ENCODE data around the gene AAK1.
"Not testable (repeated sequence)": the region's sequence is repeated elsewhere in the genome, so short reads cannot be mapped to it uniquely, and the experiment has no call there.

Gene AAK1

DNA sequence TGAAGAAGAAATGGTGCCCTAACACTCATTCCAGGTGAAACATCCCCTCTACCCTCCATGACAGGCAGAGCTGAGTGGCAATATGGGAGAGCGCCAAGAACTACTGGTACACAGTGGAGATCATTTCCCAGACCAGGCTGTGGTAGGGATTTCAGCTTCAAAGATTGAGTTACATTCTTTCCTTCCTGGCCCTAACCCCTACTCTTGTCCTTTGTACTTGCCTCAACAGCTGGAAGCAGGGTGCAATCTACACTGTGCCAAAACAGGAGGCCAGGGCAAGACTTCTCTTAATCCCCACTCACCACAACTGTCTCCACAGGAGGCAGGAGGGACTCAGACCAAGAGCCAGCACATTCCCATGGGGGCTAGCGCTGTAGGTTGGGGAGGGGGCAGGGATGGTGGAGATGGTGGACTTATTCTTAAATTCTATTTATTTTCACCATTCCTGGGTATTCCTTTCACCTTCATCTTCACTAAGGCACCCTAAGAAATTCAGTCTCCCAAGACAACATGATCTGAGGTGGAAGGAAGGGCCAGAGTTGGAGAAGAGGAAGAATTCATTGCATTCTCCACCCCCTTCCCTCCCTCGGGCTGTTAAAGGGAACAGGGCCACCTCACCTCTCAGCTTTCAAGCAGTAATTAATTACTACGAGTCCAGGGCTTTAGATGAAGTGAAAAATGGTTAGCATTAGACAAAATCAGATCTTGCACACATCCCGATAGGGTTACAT lies 65.9 kb downstream of the AAK1 start:
- Histone ChIP-seq H3K4me1 (ENCODE audit: control insufficient read depth, insufficient read depth, low read length) (peaks cover 4% of the 10 kb centered on the region; the same call in 1 of the 2 replicates), H3K27ac (ENCODE audit: low read length) (no peak overlapping the region), H3K36me3 (ENCODE audit: control insufficient read depth, insufficient read depth, low read length) (no peaks in the 10 kb centered on the region), H3K9me3 (ENCODE audit: control insufficient read depth, insufficient read depth, low read length) (no peaks in the 10 kb centered on the region), H3K4me3 (ENCODE audit: low read length) (no peak overlapping the region), H3K27me3 (ENCODE audit: control insufficient read depth, insufficient read depth, low read length) (no peaks in the 10 kb centered on the region)
- no CpG with 5 or more reads among the region's 5 CpGs for WGBS (ENCODE audit: insufficient coverage, insufficient read length)
- DNase-seq (ENCODE audit: low read depth, low spot score) = no peak

DNA sequence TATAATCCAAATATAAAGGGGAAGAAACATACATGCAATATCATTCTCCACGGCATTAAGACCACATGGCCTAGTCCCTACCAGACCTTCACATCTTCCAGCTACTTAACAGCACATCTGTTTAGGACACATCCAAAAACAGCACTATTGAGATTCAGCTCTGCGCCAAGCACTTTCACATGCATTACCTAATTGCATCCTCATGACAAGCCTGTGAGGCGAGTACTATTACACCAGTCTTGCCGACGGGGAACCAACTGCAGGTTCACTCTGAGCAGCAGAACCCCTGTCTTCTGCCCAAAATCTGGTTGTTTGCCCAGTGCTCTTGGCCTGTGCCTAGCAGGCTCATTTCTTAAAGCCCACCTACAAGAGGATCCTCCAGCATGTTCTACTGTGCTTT lies 66.7 kb downstream of the AAK1 start:
- H3K27ac ChIP-seq (ENCODE audit: low read length) = no peak overlapping the region
- H3K9me3 ChIP-seq (ENCODE audit: control insufficient read depth, insufficient read depth, low read length) = no peaks in the 10 kb centered on the region
- no peak overlapping the region for H3K4me3 ChIP-seq (ENCODE audit: low read length)
- peaks cover 4% of the 10 kb centered on the region; the same call in 1 of the 2 replicates for H3K4me1 ChIP-seq (ENCODE audit: control insufficient read depth, insufficient read depth, low read length)
- WGBS (ENCODE audit: insufficient coverage, insufficient read length) = no CpG with 5 or more reads among the region's 5 CpGs
- H3K36me3 ChIP-seq (ENCODE audit: control insufficient read depth, insufficient read depth, low read length) = no peaks in the 10 kb centered on the region
- H3K27me3 ChIP-seq (ENCODE audit: control insufficient read depth, insufficient read depth, low read length) = no peaks in the 10 kb centered on the region
- DNase-seq (ENCODE audit: low read depth, low spot score) = no peak

DNA sequence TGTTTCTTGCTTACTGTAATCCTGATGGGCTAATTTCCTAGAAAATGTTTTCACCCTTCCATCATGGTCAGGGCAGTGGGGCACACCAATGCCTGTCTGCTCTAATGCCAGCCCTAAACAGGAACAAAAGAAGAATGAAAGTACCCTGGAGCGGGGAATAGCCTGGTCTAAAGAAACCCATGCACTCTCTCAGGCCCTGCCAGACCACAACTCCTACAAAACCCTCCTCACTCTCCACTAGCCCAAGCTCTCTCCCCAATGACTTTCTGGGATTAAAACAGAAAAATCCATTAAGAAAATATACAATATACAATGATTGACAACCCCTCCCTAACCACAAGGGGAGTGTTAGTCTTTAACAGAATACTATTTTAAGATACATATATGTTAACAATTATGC lies 67.6 kb downstream of the AAK1 start:
- no peak for DNase-seq (ENCODE audit: low read depth, low spot score)
- Histone ChIP-seq H3K9me3 (ENCODE audit: control insufficient read depth, insufficient read depth, low read length) (no peaks in the 10 kb centered on the region), H3K27me3 (ENCODE audit: control insufficient read depth, insufficient read depth, low read length) (no peaks in the 10 kb centered on the region), H3K4me1 (ENCODE audit: control insufficient read depth, insufficient read depth, low read length) (peaks cover 4% of the 10 kb centered on the region; the same call in 1 of the 2 replicates), H3K4me3 (ENCODE audit: low read length) (no peak overlapping the region), H3K36me3 (ENCODE audit: control insufficient read depth, insufficient read depth, low read length) (no peaks in the 10 kb centered on the region), H3K27ac (ENCODE audit: low read length) (no peak overlapping the region)
- no CpG with 5 or more reads among the region's 1 CpG for WGBS (ENCODE audit: insufficient coverage, insufficient read length)

GRCh38 chr2:69575371-69575770 lies 68.2 kb downstream of the AAK1 start:
- not testable (repeated sequence) for H3K36me3 ChIP-seq (ENCODE audit: control insufficient read depth, insufficient read depth, low read length); H3K27ac ChIP-seq (ENCODE audit: low read length); H3K9me3 ChIP-seq (ENCODE audit: control insufficient read depth, insufficient read depth, low read length); H3K4me1 ChIP-seq (ENCODE audit: control insufficient read depth, insufficient read depth, low read length); DNase-seq (ENCODE audit: low read depth, low spot score); H3K4me3 ChIP-seq (ENCODE audit: low read length); H3K27me3 ChIP-seq (ENCODE audit: control insufficient read depth, insufficient read depth, low read length)
- no CpG with 5 or more reads among the region's 13 CpGs for WGBS (ENCODE audit: insufficient coverage, insufficient read length)

GRCh38 chr2:69572641-69573040 lies 70.9 kb downstream of the AAK1 start:
- Histone ChIP-seq H3K9me3 (ENCODE audit: control insufficient read depth, insufficient read depth, low read length) (no peaks in the 10 kb centered on the region), H3K4me3 (ENCODE audit: low read length) (no peak overlapping the region), H3K27ac (ENCODE audit: low read length) (no peak overlapping the region), H3K36me3 (ENCODE audit: control insufficient read depth, insufficient read depth, low read length) (no peaks in the 10 kb centered on the region), H3K27me3 (ENCODE audit: control insufficient read depth, insufficient read depth, low read length) (no peaks in the 10 kb centered on the region), H3K4me1 (ENCODE audit: control insufficient read depth, insufficient read depth, low read length) (peaks cover 2% of the 10 kb centered on the region; the same call in 1 of the 2 replicates)
- WGBS (ENCODE audit: insufficient coverage, insufficient read length) = no CpG with 5 or more reads among the region's 5 CpGs
- no peak for DNase-seq (ENCODE audit: low read depth, low spot score)

DNA sequence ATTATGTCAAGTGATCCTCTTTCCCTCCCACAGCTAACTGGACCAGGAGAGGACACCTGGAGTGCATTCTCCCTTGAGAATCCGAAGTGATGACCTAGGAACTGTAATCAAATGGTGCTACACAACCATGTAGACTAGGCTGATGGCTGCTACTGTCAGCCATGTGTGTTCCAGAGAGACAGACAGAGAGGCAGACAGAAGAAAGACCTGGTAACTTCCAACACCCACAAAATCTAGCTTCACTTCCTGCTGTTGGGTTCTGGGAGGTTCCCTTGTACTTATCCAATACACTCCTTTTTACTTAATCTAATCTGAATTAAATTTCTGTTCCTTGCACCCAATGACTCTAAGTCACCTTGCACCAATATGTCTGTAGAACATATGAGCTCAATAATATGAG lies 72.3 kb downstream of the AAK1 start:
- H3K4me1 ChIP-seq (ENCODE audit: control insufficient read depth, insufficient read depth, low read length) = no peaks in the 10 kb centered on the region
- no CpG with 5 or more reads among the region's 1 CpG for WGBS (ENCODE audit: insufficient coverage, insufficient read length)
- no peaks in the 10 kb centered on the region for H3K27me3 ChIP-seq (ENCODE audit: control insufficient read depth, insufficient read depth, low read length)
- H3K4me3 ChIP-seq (ENCODE audit: low read length) = no peak overlapping the region
- no peaks in the 10 kb centered on the region for H3K36me3 ChIP-seq (ENCODE audit: control insufficient read depth, insufficient read depth, low read length)
- DNase-seq (ENCODE audit: low read depth, low spot score) = no peak
- no peaks in the 10 kb centered on the region for H3K9me3 ChIP-seq (ENCODE audit: control insufficient read depth, insufficient read depth, low read length)
- no peak overlapping the region for H3K27ac ChIP-seq (ENCODE audit: low read length)

DNA sequence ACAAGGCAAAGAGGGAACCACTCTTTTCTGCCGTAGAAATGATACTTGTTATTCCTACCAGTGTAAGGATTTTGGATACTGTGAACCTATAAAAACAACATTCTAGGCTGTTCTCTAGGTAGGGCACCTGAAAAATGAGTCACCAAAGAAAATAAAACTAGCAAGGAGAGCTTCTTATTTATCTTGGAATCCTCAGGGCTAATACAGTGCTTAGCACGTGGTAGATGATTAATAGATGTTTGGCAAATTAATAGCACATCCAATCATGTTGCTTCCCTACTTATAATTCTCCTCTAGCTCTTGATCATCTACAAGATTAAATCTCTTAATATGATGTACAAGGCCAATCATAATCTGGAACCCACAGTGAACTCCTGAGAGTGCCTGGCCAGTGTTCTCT lies 73.1 kb downstream of the AAK1 start:
- Histone ChIP-seq H3K9me3 (ENCODE audit: control insufficient read depth, insufficient read depth, low read length) (no peaks in the 10 kb centered on the region), H3K36me3 (ENCODE audit: control insufficient read depth, insufficient read depth, low read length) (no peaks in the 10 kb centered on the region), H3K4me1 (ENCODE audit: control insufficient read depth, insufficient read depth, low read length) (no peaks in the 10 kb centered on the region), H3K27me3 (ENCODE audit: control insufficient read depth, insufficient read depth, low read length) (no peaks in the 10 kb centered on the region), H3K4me3 (ENCODE audit: low read length) (no peak overlapping the region), H3K27ac (ENCODE audit: low read length) (no peak overlapping the region)
- WGBS (ENCODE audit: insufficient coverage, insufficient read length) = no CpG with 5 or more reads among the region's 2 CpGs
- DNase-seq (ENCODE audit: low read depth, low spot score) = no peak

DNA sequence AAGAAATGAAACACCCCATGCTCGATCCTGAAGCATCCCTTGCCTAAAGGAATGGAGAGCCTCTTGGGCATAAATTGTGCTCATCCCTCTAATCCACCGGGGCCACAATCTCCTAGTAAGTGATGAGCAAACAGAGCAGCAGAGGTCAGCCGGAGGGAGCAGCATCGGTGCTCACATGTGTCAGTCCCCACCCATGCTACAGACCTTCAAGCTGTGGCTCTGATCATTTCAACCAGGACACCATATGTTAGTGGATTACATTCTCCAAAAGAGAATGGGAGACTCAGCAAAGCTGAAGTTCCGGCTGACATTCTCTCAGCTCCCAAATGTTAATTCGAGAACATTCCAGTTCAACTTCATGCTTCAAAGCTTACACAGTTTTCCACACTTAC lies 75.6 kb downstream of the AAK1 start:
- Histone ChIP-seq H3K27ac (ENCODE audit: low read length) (no peak overlapping the region), H3K36me3 (ENCODE audit: control insufficient read depth, insufficient read depth, low read length) (no peaks in the 10 kb centered on the region), H3K4me1 (ENCODE audit: control insufficient read depth, insufficient read depth, low read length) (no peaks in the 10 kb centered on the region), H3K27me3 (ENCODE audit: control insufficient read depth, insufficient read depth, low read length) (no peaks in the 10 kb centered on the region), H3K9me3 (ENCODE audit: control insufficient read depth, insufficient read depth, low read length) (no peaks in the 10 kb centered on the region), H3K4me3 (ENCODE audit: low read length) (no peak overlapping the region)
- no peak for DNase-seq (ENCODE audit: low read depth, low spot score)
- WGBS (ENCODE audit: insufficient coverage, insufficient read length) = no CpG with 5 or more reads among the region's 6 CpGs

GRCh38 chr2:69567157-69567908 lies 76.2 kb downstream of the AAK1 start:
- no peaks in the 10 kb centered on the region for H3K9me3 ChIP-seq (ENCODE audit: control insufficient read depth, insufficient read depth, low read length)
- H3K27ac ChIP-seq (ENCODE audit: low read length) = no peak overlapping the region
- H3K27me3 ChIP-seq (ENCODE audit: control insufficient read depth, insufficient read depth, low read length) = no peaks in the 10 kb centered on the region
- no peak overlapping the region for H3K4me3 ChIP-seq (ENCODE audit: low read length)
- DNase-seq (ENCODE audit: low read depth, low spot score) = no peak
- H3K36me3 ChIP-seq (ENCODE audit: control insufficient read depth, insufficient read depth, low read length) = no peaks in the 10 kb centered on the region
- WGBS (ENCODE audit: insufficient coverage, insufficient read length) = no CpG with 5 or more reads among the region's 3 CpGs
- no peaks in the 10 kb centered on the region for H3K4me1 ChIP-seq (ENCODE audit: control insufficient read depth, insufficient read depth, low read length)

DNA sequence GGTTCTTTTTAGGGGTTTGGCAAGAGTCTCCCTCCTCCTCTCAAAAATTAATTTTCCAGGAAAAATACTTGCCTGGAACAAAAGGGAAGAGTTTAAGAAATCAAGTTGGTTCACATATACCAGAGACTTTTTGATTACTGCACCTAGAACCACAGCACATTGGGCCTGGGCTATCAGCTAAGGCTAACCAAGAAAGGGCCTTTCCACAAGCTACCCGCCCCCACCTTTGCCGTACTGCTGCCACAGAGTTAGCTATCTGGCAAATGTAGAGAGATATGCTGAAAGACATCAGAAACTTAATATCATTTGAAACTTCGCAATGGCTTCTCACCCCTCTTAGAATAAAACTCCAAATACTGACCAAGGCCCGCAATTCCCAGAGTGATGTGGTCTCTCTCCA lies 76.9 kb downstream of the AAK1 start:
- H3K4me1 ChIP-seq (ENCODE audit: control insufficient read depth, insufficient read depth, low read length) = no peaks in the 10 kb centered on the region
- DNase-seq (ENCODE audit: low read depth, low spot score) = no peak
- WGBS (ENCODE audit: insufficient coverage, insufficient read length) = no CpG with 5 or more reads among the region's 4 CpGs
- no peak overlapping the region for H3K4me3 ChIP-seq (ENCODE audit: low read length)
- no peaks in the 10 kb centered on the region for H3K9me3 ChIP-seq (ENCODE audit: control insufficient read depth, insufficient read depth, low read length)
- no peaks in the 10 kb centered on the region for H3K36me3 ChIP-seq (ENCODE audit: control insufficient read depth, insufficient read depth, low read length)
- H3K27ac ChIP-seq (ENCODE audit: low read length) = no peak overlapping the region
- no peaks in the 10 kb centered on the region for H3K27me3 ChIP-seq (ENCODE audit: control insufficient read depth, insufficient read depth, low read length)

Data from iPS DF 6.9 (cell line).